CD14-positive monocyte (primary cell): ENCODE data around the gene CPEB4. TPM values are rescaled to one million over a fixed set of nuclear protein-coding genes. Genes with fewer than 3 reads are reported as not detected.
A peak's percentile ranks its signal among the peaks of the same experiment; 100 is the strongest.

Source experiments
- DNase-seq, 3 donors: peaks; one replicate each; pipeline ENCODE4 v3.0.0-alpha.2; 2011 to 2022
- H2AFZ ChIP-seq: 2 replicates; pipeline ENCODE4 v1.6.0; 2012; ENCODE audit warnings: mild to moderate bottlenecking, low read depth, low read length, inconsistent platforms; ENCODE audit not compliant: insufficient read depth, poor library complexity, severe bottlenecking
- H3K27ac ChIP-seq, 2 donors: 1 replicate in 1 of 2; 2 replicates in 1 of 2; pipeline ENCODE4 v1.5.1; 2012 to 2013; ENCODE audit warnings: low read length in 2 of 2, control low read depth in 1 of 2, inconsistent platforms in 1 of 2, low read depth in 1 of 2, mild to moderate bottlenecking in 1 of 2
- H3K27me3 ChIP-seq, 2 donors: one replicate each; pipeline versions ENCODE4 v1.6.0 to v1.6.1; 2011 to 2013; ENCODE audit warnings: low read length in 2 of 2; ENCODE audit not compliant: control insufficient read depth in 2 of 2, insufficient read depth in 2 of 2
- H3K36me3 ChIP-seq, 2 donors: replicated peaks in 1 of 2; 1 replicate in 1 of 2; 2 replicates in 1 of 2; pipeline versions ENCODE4 v1.5.1 to v1.6.1; 2012 to 2013; ENCODE audit warnings: low read length in 2 of 2, control low read depth in 1 of 2, inconsistent platforms in 1 of 2, mild to moderate bottlenecking in 1 of 2; ENCODE audit not compliant: insufficient read depth in 2 of 2, control insufficient read depth in 1 of 2
- H3K4me1 ChIP-seq, 2 donors: 1 replicate in 1 of 2; 2 replicates in 1 of 2; pipeline versions ENCODE4 v1.5.1 to v1.6.1; 2012 to 2013; ENCODE audit warnings: low read length in 2 of 2, control low read depth in 1 of 2, inconsistent platforms in 1 of 2, mild to moderate bottlenecking in 1 of 2, moderate library complexity in 1 of 2; ENCODE audit not compliant: insufficient read depth in 2 of 2, control insufficient read depth in 1 of 2
- H3K4me2 ChIP-seq: replicated peaks from 2 replicates; pipeline ENCODE3; 2012; ENCODE audit warnings: low read length, moderate library complexity, mild to moderate bottlenecking; ENCODE audit not compliant: poor library complexity, severe bottlenecking; ENCODE audit errors: extremely low read depth
- H3K4me3 ChIP-seq, 3 experiments: fragments of 200-600 bp in 1 of 3; sonication (generic) in 1 of 3; replicated peaks in 1 of 3; 1 replicate in 2 of 3; 2 replicates in 1 of 3; pipeline ENCODE4 v1.5.1; 2011 to 2013; ENCODE audit warnings: low read length in 3 of 3, mild to moderate bottlenecking in 3 of 3, control low read depth in 2 of 3, low read depth in 2 of 3, inconsistent platforms in 1 of 3, moderate library complexity in 1 of 3
- H3K79me2 ChIP-seq: 2 replicates; pipeline ENCODE4 v1.6.0; 2012; ENCODE audit warnings: mild to moderate bottlenecking, control low read depth, inconsistent platforms, low read length, moderate library complexity; ENCODE audit not compliant: insufficient read depth
- H3K9ac ChIP-seq: 2 replicates; pipeline ENCODE4 v1.6.0; 2017; ENCODE audit warnings: low read length, mild to moderate bottlenecking; ENCODE audit not compliant: insufficient read depth, poor library complexity, severe bottlenecking
- H3K9me3 ChIP-seq, 2 donors: replicated peaks in 1 of 2; 1 replicate in 1 of 2; 2 replicates in 1 of 2; pipeline versions ENCODE4 v1.5.1 to v1.6.1; 2012 to 2013; ENCODE audit warnings: low read length in 2 of 2, control low read depth in 1 of 2; ENCODE audit not compliant: control insufficient read depth in 1 of 2, insufficient read depth in 1 of 2
- H4K20me1 ChIP-seq: 2 replicates; pipeline ENCODE4 v1.6.0; 2012; ENCODE audit warnings: mild to moderate bottlenecking, low read length, control low read depth, moderate library complexity; ENCODE audit not compliant: insufficient read depth
- H3K27ac Mint-ChIP-seq, 7 donors: one replicate each; pipeline ENCODE4 v1.8.0; 2020; ENCODE audit warnings: mild to moderate bottlenecking in 7 of 7, mixed read lengths in 7 of 7, moderate library complexity in 6 of 7, inconsistent platforms in 2 of 7
- H3K27me3 Mint-ChIP-seq, 3 donors: one replicate each; pipeline ENCODE4 v1.8.0; 2021 to 2022; ENCODE audit warnings: low read depth in 3 of 3, mild to moderate bottlenecking in 3 of 3, mixed read lengths in 3 of 3, moderate library complexity in 3 of 3, inconsistent platforms in 1 of 3
- H3K36me3 Mint-ChIP-seq, 2 donors: one replicate each; pipeline ENCODE4 v1.8.0; 2020; ENCODE audit warnings: mixed read lengths in 2 of 2, inconsistent platforms in 1 of 2, mild to moderate bottlenecking in 1 of 2
- H3K4me1 Mint-ChIP-seq: one replicate; pipeline ENCODE4 v1.8.0; 2020; ENCODE audit warnings: mild to moderate bottlenecking, mixed read lengths
- H3K4me3 Mint-ChIP-seq, 2 donors: one replicate each; pipeline ENCODE4 v1.8.0; 2020; ENCODE audit warnings: mild to moderate bottlenecking in 2 of 2, mixed read lengths in 2 of 2, moderate library complexity in 1 of 2
- H3K9me3 Mint-ChIP-seq, 7 donors: one replicate each; pipeline ENCODE4 v1.8.0; 2020 to 2022; ENCODE audit warnings: mixed read lengths in 7 of 7, mild to moderate bottlenecking in 6 of 7, moderate library complexity in 6 of 7, inconsistent platforms in 2 of 7
- CTCF ChIP-seq: fragments of 200-600 bp; IDR thresholded peaks from one replicate; pipeline ENCODE4 v1.8.0; 2022; ENCODE audit warnings: antibody characterized with exemption, mild to moderate bottlenecking
- WGBS: methylation state at CpG from one replicate; pipeline ENCODE4 v1.1.5; 2013; ENCODE audit warnings: missing lambda C conversion rate; ENCODE audit not compliant: insufficient coverage; 5-methylcytosine and 5-hydroxymethylcytosine counted together
- intact Hi-C, 2 donors: fragments of 100-400 bp; cut with micrococcal nuclease; formaldehyde crosslinking; loops; one replicate each; pipeline versions ENCODE4 v1.15.0 to v1.15.1; 2023
- polyA plus RNA-seq, 3 donors: library from polyadenylated mRNA; depleted of rRNA in 1 of 3; unstranded in 2 of 3; stranded (reverse) in 1 of 3; fragments of 300-500 nt in 2 of 3; fragments of >200 nt in 1 of 3; fragmentation: Illumina TruSeq in 2 of 3; gene quantifications; 1 replicate in 2 of 3; 2 replicates in 1 of 3; pipeline ENCODE4 v1.2.3, GENCODE V29; 2012 to 2021

CPEB4 gene
- polyA plus RNA-seq, 3 donors, result 10.7 to 27.3 (median 13.9) TPM

GRCh38 chr5:173940269-173940668 lies 52.1 kb downstream of the CPEB4 start:
- no peak for TF ChIP-seq CTCF
- intact Hi-C loops, result no loop called here
- peak overlapping the region in 1 of 3 experiments; percentile 4 for H3K4me3 ChIP-seq
- H3K27ac ChIP-seq, result peak overlapping the region in 1 of 2 donors; percentile 54
- H3K36me3 ChIP-seq, result peaks cover 14 to 25% of the 10 kb centered on the region in 2 donors
- Mint-ChIP-seq H3K4me1 (peaks cover 63% of the 10 kb centered on the region), H3K36me3 (peaks cover 21 to 33% of the 10 kb centered on the region in 2 donors), H3K27me3 (peaks cover 0 to 2% (median 0%) of the 10 kb centered on the region in 3 donors), H3K27ac (peak overlapping the region; percentile 55 to 86 (median 78)), H3K9me3 (no peaks in the 10 kb centered on the region), H3K4me3 (peak overlapping the region in 1 of 2 donors; percentile 9)
- H2AFZ ChIP-seq, result no peak overlapping the region
- DNase-seq, result peak; percentile 34 to 80 (median 46)
- H3K9me3 ChIP-seq, result no peaks in the 10 kb centered on the region
- H3K79me2 ChIP-seq, result peaks cover 74% of the 10 kb centered on the region
- no CpG with 5 or more reads among the region's 2 CpGs for WGBS
- H3K4me1 ChIP-seq, result peaks cover 40 to 47% of the 10 kb centered on the region in 2 donors
- H4K20me1 ChIP-seq, result peaks cover 65% of the 10 kb centered on the region
- no peaks in the 10 kb centered on the region for H3K27me3 ChIP-seq
- no peak overlapping the region for H3K9ac ChIP-seq
- H3K4me2 ChIP-seq, result peak overlapping the region; percentile 43

- no peak for DNase-seq
- Histone ChIP-seq H3K4me3 (no peak overlapping the region), H2AFZ (no peak overlapping the region), H3K27me3 (no peaks in the 10 kb centered on the region), H3K4me1 (peaks cover 40 to 47% of the 10 kb centered on the region in 2 donors), H3K79me2 (peaks cover 66% of the 10 kb centered on the region), H3K9me3 (no peaks in the 10 kb centered on the region), H3K27ac (peak overlapping the region in 1 of 2 donors; percentile 54), H3K9ac (no peak overlapping the region), H4K20me1 (peaks cover 60% of the 10 kb centered on the region), H3K36me3 (peaks cover 22 to 25% of the 10 kb centered on the region in 2 donors), H3K4me2 (no peak overlapping the region)
- no peak for TF ChIP-seq CTCF
- H3K4me1 Mint-ChIP-seq, result peaks cover 59% of the 10 kb centered on the region
- WGBS, result 100% methylated on average over 1 of the region's 2 CpGs
- intact Hi-C loops, result no loop called here
- no peaks in the 10 kb centered on the region for H3K9me3 Mint-ChIP-seq
- H3K27ac Mint-ChIP-seq, result peak overlapping the region in 3 of 7 donors; percentile 30 to 89 (median 83)
- H3K36me3 Mint-ChIP-seq, result peaks cover 25 to 38% of the 10 kb centered on the region in 2 donors
- H3K27me3 Mint-ChIP-seq, result peaks cover 0 to 2% (median 0%) of the 10 kb centered on the region in 3 donors
- no peak overlapping the region for H3K4me3 Mint-ChIP-seq
Measured at GRCh38 chr5:173941102-173941501, 53.0 kb downstream of the CPEB4 start.
